Measurements from ENCODE around the gene NLGN1. TPM values are rescaled to one million over a fixed set of nuclear protein-coding genes. Genes with fewer than 3 reads are reported as not detected.

The NLGN1 gene
- total and polyA plus RNA-seq, 2 of the 13 experiments (the other 11 are each of a cell fraction or from before 2014, with no cell fraction given): not detected

- ChIA-PET POLR2A (no interaction called here), CTCF (ENCODE audit: low intra/inter-chr PET ratio, low total read pairs) (no interaction called here)
- Histone ChIP-seq H4K20me1 (ENCODE audit: insufficient read depth, low read length) (no peaks in the 10 kb centered on the region), H3K36me3 (replicated peaks in 1 of 2; ENCODE audit: control insufficient read depth in 1 of 2, insufficient read depth in 2 of 2, low read length in 2 of 2) (no peaks in the 10 kb centered on the region), H3K9me3 (ENCODE audit: low read length) (no peaks in the 10 kb centered on the region), H3K9ac (ENCODE audit: insufficient read depth, low read depth, low read length) (no peak overlapping the region), H3K4me2 (ENCODE audit: low read depth, low read length) (no peak overlapping the region), H2AFZ (ENCODE audit: low read length) (no peak overlapping the region), H3K4me3 (replicated peaks in 1 of 3; ENCODE audit: insufficient read depth in 1 of 3, low read depth in 2 of 3, low read length in 3 of 3) (no peak overlapping the region), H3K79me2 (ENCODE audit: insufficient read depth, low read length) (no peaks in the 10 kb centered on the region), H3K27me3 (ENCODE audit: control insufficient read depth in 1 of 2, insufficient read depth in 2 of 2, low read length in 2 of 2) (no peaks in the 10 kb centered on the region), H3K27ac (ENCODE audit: extremely low read length, insufficient read depth, low read length) (no peak overlapping the region), H3K4me1 (ENCODE audit: insufficient read depth, low read length) (no peaks in the 10 kb centered on the region)
- in situ Hi-C loops (cut with HindIII; ENCODE audit: extremely low pct_ligation_motif_present, low pct_unique_long_range_greater_than_20kb) (no loop called here), intact Hi-C loops (cut with micrococcal nuclease; ENCODE audit: unreplicated experiment) (no loop called here)
- FAIRE-seq: no peak
- BruUV-seq (replicated peaks): no TSS peak
- WGBS (ENCODE audit: low lambda C conversion rate): 2% methylated on average over 3 of the region's 3 CpGs
- ATAC-seq: peak; percentile 59
- DNase-seq (ENCODE audit: low spot score): no peak
- peak; percentile 40 for TF ChIP-seq CTCF (CRISPR knock-in tag; IDR thresholded peaks at IDR 0.05)
- TF ChIP-seq ZNF589 (CRISPR knock-in tag; conservative IDR thresholded peaks at IDR 0.05): no peak
- peak; percentile 12; the same call in 1 of the 2 replicates for TF ChIP-seq STAG1 (CRISPR knock-in tag; IDR thresholded peaks at IDR 0.05)
These were observed 25.6 kb upstream of the NLGN1 start for GRCh38 chr3:173371848-173372487.

- BruUV-seq (replicated peaks): no TSS peak
- H3K9me3 ChIP-seq (ENCODE audit: low read length): no peaks in the 10 kb centered on the region
- no peak for ATAC-seq
- intact Hi-C loops (cut with micrococcal nuclease; ENCODE audit: unreplicated experiment) (no loop called here), in situ Hi-C loops (cut with HindIII; ENCODE audit: extremely low pct_ligation_motif_present, low pct_unique_long_range_greater_than_20kb) (no loop called here)
- DNase-seq (ENCODE audit: low spot score): no peak
- no peaks in the 10 kb centered on the region for H3K79me2 ChIP-seq (ENCODE audit: insufficient read depth, low read length)
- WGBS (ENCODE audit: low lambda C conversion rate): 0% methylated on average over 3 of the region's 3 CpGs
- H3K9ac ChIP-seq (ENCODE audit: insufficient read depth, low read depth, low read length): no peak overlapping the region
- no peak overlapping the region for H2AFZ ChIP-seq (ENCODE audit: low read length)
- no peaks in the 10 kb centered on the region for H3K4me1 ChIP-seq (ENCODE audit: insufficient read depth, low read length)
- H3K27ac ChIP-seq (ENCODE audit: extremely low read length, insufficient read depth, low read length): no peak overlapping the region
- ChIA-PET POLR2A (no interaction called here), CTCF (ENCODE audit: low intra/inter-chr PET ratio, low total read pairs) (no interaction called here)
- H3K36me3 ChIP-seq (replicated peaks in 1 of 2; ENCODE audit: control insufficient read depth in 1 of 2, insufficient read depth in 2 of 2, low read length in 2 of 2): no peaks in the 10 kb centered on the region
- no peak for FAIRE-seq
- no peak overlapping the region for H3K4me2 ChIP-seq (ENCODE audit: low read depth, low read length)
- no peaks in the 10 kb centered on the region for H4K20me1 ChIP-seq (ENCODE audit: insufficient read depth, low read length)
- TF ChIP-seq ZNF18 (CRISPR knock-in tag; IDR thresholded peaks at IDR 0.05; ENCODE audit: insufficient replicate concordance): no peak
- no peak for TF ChIP-seq ARID3A (IDR thresholded peaks at IDR 0.05; ENCODE audit: low read depth, low read length)
- no peak for TF ChIP-seq MXD3 (CRISPR knock-in tag; IDR thresholded peaks at IDR 0.05)
- TF ChIP-seq SYNCRIP (IDR thresholded peaks at IDR 0.05; ENCODE audit: insufficient read depth, low read depth, low read length): no peak
- no peak for TF ChIP-seq RBM22 (optimal IDR thresholded peaks at IDR 0.05; ENCODE audit: low read length)
- no peak for TF ChIP-seq HNF4G (IDR thresholded peaks at IDR 0.05; ENCODE audit: borderline replicate concordance, low read depth, low read length)
- TF ChIP-seq HNF4G (CRISPR knock-in tag; IDR thresholded peaks at IDR 0.05; ENCODE audit: borderline replicate concordance, low read depth): no peak
- H3K27me3 ChIP-seq (ENCODE audit: control insufficient read depth in 1 of 2, insufficient read depth in 2 of 2, low read length in 2 of 2): no peaks in the 10 kb centered on the region; a peak in 1 of 5 replicates
- no peak overlapping the region for H3K4me3 ChIP-seq (replicated peaks in 1 of 3; ENCODE audit: insufficient read depth in 1 of 3, low read depth in 2 of 3, low read length in 3 of 3)
These were observed 16.9 kb upstream of the NLGN1 start for GRCh38 chr3:173380681-173381080.
